AG09309 (cell line): ENCODE results near the gene RPA3.
A peak's percentile ranks its signal among the peaks of the same experiment; 100 is the strongest.

Experiments used
- DNase-seq: peaks from one replicate; pipeline ENCODE4 v3.0.0-alpha.2; 2010; ENCODE audit warnings: low read depth
- H3K4me3 ChIP-seq: 2 replicates; pipeline ENCODE4 v1.5.1; 2011; ENCODE audit warnings: mild to moderate bottlenecking, low read depth, low read length, moderate library complexity; ENCODE audit not compliant: control insufficient read depth
- TF ChIP-seq, protein P1 (sequence below): IDR thresholded peaks from 2 replicates; pipeline ENCODE4 v1.5.1; 2011; ENCODE audit warnings: mild to moderate bottlenecking, low read depth, low read length, inconsistent platforms; ENCODE audit not compliant: insufficient read depth, control insufficient read depth; ENCODE audit errors: missing control alignments

Gene RPA3

DNA sequence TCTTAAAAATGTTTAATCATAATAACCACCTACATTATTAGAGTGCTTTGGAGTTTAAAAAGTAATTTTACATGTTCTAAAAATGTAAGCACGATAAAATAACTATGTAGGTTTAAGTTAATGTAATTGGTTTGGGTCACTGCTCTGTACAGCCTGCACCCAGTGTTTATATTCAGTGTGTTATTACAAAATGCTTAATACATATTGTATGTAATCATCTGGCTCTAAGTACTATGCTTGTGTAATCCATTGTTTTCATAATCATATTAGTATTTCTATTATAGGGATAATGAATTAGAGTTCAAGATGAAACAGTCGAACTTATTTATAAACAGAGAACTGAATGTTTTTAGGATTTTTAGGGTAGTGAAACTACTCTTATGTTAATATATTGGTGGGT lies 13.1 kb downstream of the RPA3 start:
- DNase-seq: no peak
- TF ChIP-seq, protein P1, sequence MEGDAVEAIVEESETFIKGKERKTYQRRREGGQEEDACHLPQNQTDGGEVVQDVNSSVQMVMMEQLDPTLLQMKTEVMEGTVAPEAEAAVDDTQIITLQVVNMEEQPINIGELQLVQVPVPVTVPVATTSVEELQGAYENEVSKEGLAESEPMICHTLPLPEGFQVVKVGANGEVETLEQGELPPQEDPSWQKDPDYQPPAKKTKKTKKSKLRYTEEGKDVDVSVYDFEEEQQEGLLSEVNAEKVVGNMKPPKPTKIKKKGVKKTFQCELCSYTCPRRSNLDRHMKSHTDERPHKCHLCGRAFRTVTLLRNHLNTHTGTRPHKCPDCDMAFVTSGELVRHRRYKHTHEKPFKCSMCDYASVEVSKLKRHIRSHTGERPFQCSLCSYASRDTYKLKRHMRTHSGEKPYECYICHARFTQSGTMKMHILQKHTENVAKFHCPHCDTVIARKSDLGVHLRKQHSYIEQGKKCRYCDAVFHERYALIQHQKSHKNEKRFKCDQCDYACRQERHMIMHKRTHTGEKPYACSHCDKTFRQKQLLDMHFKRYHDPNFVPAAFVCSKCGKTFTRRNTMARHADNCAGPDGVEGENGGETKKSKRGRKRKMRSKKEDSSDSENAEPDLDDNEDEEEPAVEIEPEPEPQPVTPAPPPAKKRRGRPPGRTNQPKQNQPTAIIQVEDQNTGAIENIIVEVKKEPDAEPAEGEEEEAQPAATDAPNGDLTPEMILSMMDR: no peak
- H3K4me3 ChIP-seq: no peak overlapping the region

DNA sequence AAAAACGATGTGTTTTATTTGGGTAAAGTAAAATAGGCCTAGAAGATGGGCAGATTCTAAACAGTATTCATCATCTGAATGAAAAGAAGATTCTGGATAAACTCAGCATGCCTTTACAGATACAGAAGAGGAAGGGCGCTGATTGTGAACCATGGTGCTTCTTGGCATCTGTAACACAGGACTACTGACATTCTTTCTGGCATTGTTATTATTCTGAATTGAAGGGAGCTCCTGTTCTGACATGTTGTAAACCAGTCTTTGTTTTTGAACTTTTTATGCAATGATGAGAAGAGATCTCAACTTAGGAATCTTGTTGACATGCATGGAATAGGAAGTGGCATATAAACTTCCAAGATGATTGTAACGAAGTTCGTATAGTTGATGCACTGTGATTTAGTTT lies 13.5 kb downstream of the RPA3 start:
- TF ChIP-seq, protein P1: no peak
- no peak for DNase-seq

DNA sequence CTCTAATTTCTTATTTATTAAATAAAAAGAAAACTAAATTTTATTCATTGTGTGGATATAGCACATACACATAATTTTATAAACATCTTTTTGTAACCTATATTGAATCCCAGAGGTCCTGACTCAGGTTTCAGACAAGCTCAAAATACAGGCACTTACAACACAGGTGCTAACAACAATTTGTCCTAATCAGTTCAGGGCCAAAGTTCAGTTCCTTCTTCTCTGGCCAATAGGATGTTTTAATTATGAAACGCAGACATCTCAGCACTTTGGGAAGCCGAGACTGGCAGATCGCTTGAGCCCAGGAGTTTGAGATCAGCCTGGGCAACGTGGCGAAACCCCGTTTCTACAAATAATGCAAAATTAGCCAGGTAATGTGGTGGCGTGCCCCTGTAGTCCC lies 15.0 kb downstream of the RPA3 start:
- H3K4me3 ChIP-seq: no peak overlapping the region
- TF ChIP-seq, protein P1: no peak
- DNase-seq: no peak

More for the DNA sequence above, 13.5 kb downstream of the RPA3 start:
- H3K4me3 ChIP-seq: no peak overlapping the region

DNA sequence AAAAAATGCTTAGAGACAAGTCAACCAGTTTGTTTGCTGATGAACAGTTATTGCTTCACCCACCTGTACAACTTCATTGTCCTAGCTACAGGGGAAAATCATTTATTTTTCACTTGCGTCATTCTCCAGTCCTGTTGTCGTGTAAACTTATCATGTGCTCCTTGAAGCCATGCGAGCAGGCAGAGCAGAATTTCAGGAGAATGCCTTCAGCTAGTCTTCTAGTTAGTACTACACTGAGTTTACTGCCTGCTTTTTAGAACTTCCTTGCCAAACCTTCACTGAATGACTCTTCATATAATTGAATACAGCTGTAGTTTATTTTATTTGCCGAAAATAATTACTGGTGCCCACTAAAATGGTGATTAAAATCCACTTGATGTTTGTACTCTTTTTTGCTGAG lies 15.6 kb downstream of the RPA3 start:
- TF ChIP-seq, protein P1: no peak
- no peak overlapping the region for H3K4me3 ChIP-seq
- peak; percentile 55 for DNase-seq

DNA sequence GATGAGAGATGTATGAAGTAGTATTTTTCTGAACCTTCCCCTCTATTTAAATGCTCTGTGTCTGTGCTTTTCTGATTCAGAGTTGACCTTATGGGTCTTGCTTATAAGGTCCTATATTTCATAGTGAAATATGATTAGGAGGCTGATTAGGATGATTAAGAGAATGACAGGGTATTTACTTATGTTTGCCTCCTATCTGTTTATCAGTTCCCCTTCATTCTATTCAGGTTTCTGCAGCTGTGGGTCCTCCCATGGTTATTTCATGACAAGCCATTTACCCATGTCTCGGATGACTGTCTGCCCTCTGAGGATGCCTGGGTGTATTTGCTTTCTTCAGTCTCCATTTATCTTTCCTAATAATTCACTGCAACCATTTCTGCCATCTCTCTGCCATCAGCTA lies 16.9 kb downstream of the RPA3 start:
- H3K4me3 ChIP-seq: no peak overlapping the region
- DNase-seq: no peak
- TF ChIP-seq, protein P1: no peak

DNA sequence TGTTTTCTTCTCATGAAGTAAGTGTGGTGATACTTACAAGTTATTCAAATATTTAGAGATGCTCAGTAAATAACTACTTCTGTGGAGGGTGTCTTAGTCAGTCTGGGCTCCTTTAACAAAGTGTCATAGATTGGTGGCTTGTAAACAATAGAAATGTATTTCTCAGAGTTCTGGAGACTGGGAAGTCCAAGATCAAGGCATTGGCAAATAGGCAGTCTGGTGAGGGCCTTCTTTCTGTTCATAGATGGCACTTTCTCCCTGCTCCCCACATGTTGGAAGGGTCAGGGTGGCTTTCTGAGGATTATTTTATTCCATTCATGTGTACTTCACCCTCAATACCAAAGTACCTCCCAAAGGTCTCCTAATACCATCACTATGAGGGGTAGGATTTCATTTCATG lies 18.4 kb downstream of the RPA3 start:
- no peak overlapping the region for H3K4me3 ChIP-seq
- TF ChIP-seq, protein P1: no peak

DNA sequence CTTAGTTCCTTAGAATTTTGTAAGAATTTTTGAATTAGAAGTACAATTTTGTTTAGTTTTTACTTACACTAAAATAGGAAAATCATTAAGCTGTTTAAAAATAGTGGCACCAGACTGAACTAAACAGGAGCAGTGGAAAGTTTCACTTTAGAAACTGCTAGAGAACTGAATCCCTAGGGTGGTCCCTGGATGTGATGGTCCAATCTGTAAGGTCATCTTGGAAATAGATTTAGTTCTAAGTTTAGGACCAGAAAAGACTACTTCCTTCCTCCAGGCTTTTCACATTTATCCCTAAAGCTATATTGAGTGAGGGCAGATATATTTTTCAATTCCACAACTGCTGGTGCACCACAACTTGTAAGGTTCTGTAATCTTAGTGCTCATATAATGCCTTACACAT lies 19.0 kb downstream of the RPA3 start:
- DNase-seq: no peak
- TF ChIP-seq, protein P1: no peak
- no peak overlapping the region for H3K4me3 ChIP-seq

More for the DNA sequence above, 18.4 kb downstream of the RPA3 start:
- no peak for DNase-seq
